ENCODE measurements around the gene GPR89B.
"Not testable (repeated sequence)": the region's sequence is repeated elsewhere in the genome, so short reads cannot be mapped to it uniquely, and the experiment has no call there.

GPR89B gene

GRCh38 chr1:147940456-147940855 is 12.2 kb downstream of the GPR89B start:
- not testable (repeated sequence) for DNase-seq (ENCODE audit: low read depth)

- not testable (repeated sequence) for DNase-seq (ENCODE audit: low read depth)
These were observed 14.3 kb downstream of the GPR89B start for GRCh38 chr1:147942563-147942962.

- not testable (repeated sequence) for DNase-seq (ENCODE audit: low read depth)
These were observed 21.3 kb downstream of the GPR89B start for GRCh38 chr1:147949517-147949916.

- not testable (repeated sequence) for DNase-seq (ENCODE audit: low read depth)
These were observed 30.7 kb downstream of the GPR89B start for GRCh38 chr1:147958906-147959305.

- DNase-seq (ENCODE audit: low read depth) = not testable (repeated sequence)
These were observed 31.5 kb downstream of the GPR89B start for GRCh38 chr1:147959680-147960079.

- DNase-seq (ENCODE audit: low read depth) = not testable (repeated sequence)
These were observed 36.4 kb downstream of the GPR89B start for GRCh38 chr1:147964575-147964974.

GRCh38 chr1:147966657-147967056 is 38.4 kb downstream of the GPR89B start:
- not testable (repeated sequence) for DNase-seq (ENCODE audit: low read depth)

- not testable (repeated sequence) for DNase-seq (ENCODE audit: low read depth)
These were observed 50.9 kb downstream of the GPR89B start for GRCh38 chr1:147978896-147979651.

- not testable (repeated sequence) for DNase-seq (ENCODE audit: low read depth)
These were observed 57.2 kb downstream of the GPR89B start for GRCh38 chr1:147985374-147985773.

GRCh38 chr1:147987893-147988292 is 59.7 kb downstream of the GPR89B start:
- DNase-seq (ENCODE audit: low read depth) = not testable (repeated sequence)

GRCh38 chr1:147992916-147993315 is 64.7 kb downstream of the GPR89B start:
- DNase-seq (ENCODE audit: low read depth) = not testable (repeated sequence)

GRCh38 chr1:147993400-147993799 is 65.2 kb downstream of the GPR89B start:
- not testable (repeated sequence) for DNase-seq (ENCODE audit: low read depth)

GRCh38 chr1:147993825-147994615 is 65.8 kb downstream of the GPR89B start:
- not testable (repeated sequence) for DNase-seq (ENCODE audit: low read depth)

GRCh38 chr1:147996088-147996487 is 67.9 kb downstream of the GPR89B start:
- DNase-seq (ENCODE audit: low read depth) = not testable (repeated sequence)

- DNase-seq (ENCODE audit: low read depth) = not testable (repeated sequence)
These were observed 79.5 kb downstream of the GPR89B start for GRCh38 chr1:148007724-148008123.

- DNase-seq (ENCODE audit: low read depth) = no peak
These were observed 82.3 kb downstream of the GPR89B start for GRCh38 chr1:148010527-148010926.

- DNase-seq (ENCODE audit: low read depth) = not testable (repeated sequence)
These were observed 85.2 kb downstream of the GPR89B start for GRCh38 chr1:148013177-148014144.

- not testable (repeated sequence) for DNase-seq (ENCODE audit: low read depth)
These were observed 86.3 kb downstream of the GPR89B start for GRCh38 chr1:148014289-148015200.

GRCh38 chr1:148024918-148025317 is 96.7 kb downstream of the GPR89B start:
- not testable (repeated sequence) for DNase-seq (ENCODE audit: low read depth)

GRCh38 chr1:148027004-148027403 is 98.8 kb downstream of the GPR89B start:
- DNase-seq (ENCODE audit: low read depth) = not testable (repeated sequence)

- not testable (repeated sequence) for DNase-seq (ENCODE audit: low read depth)
These were observed 104.0 kb downstream of the GPR89B start for GRCh38 chr1:148032247-148032646.
